ENCODE results near the gene TIPARP.

TIPARP gene

GRCh38 chr3:156674046-156674910 is at the start of gene TIPARP:
TSS of gene TIPARP (plus strand) at chr3:156674590. CDS start at chr3:156677698, 3,108 bp downstream.
- DNase-seq (ENCODE audit: low read depth in 2 of 3, low spot score in 1 of 3): peak; percentile 94 to 98 (median 95)

GRCh38 chr3:156626104-156626503 is 48.3 kb upstream of the TIPARP start:
- DNase-seq (ENCODE audit: low read depth in 2 of 3, low spot score in 1 of 3): no peak

GRCh38 chr3:156627946-156628569 is 46.3 kb upstream of the TIPARP start:
- DNase-seq (ENCODE audit: low read depth in 2 of 3, low spot score in 1 of 3): no peak

GRCh38 chr3:156628836-156629618 is 45.4 kb upstream of the TIPARP start:
- DNase-seq (ENCODE audit: low read depth in 2 of 3, low spot score in 1 of 3): no peak

GRCh38 chr3:156630081-156630772 is 44.2 kb upstream of the TIPARP start:
- no peak for DNase-seq (ENCODE audit: low read depth in 2 of 3, low spot score in 1 of 3)

GRCh38 chr3:156630773-156631093 is 43.7 kb upstream of the TIPARP start:
- DNase-seq (ENCODE audit: low read depth in 2 of 3, low spot score in 1 of 3): no peak

- no peak for DNase-seq (ENCODE audit: low read depth in 2 of 3, low spot score in 1 of 3)
These were observed 43.1 kb upstream of the TIPARP start for GRCh38 chr3:156631323-156631722.

GRCh38 chr3:156632601-156633000 is 41.8 kb upstream of the TIPARP start:
- no peak for DNase-seq (ENCODE audit: low read depth in 2 of 3, low spot score in 1 of 3)

GRCh38 chr3:156633335-156633734 is 41.1 kb upstream of the TIPARP start:
- DNase-seq (ENCODE audit: low read depth in 2 of 3, low spot score in 1 of 3): no peak

- DNase-seq (ENCODE audit: low read depth in 2 of 3, low spot score in 1 of 3): no peak
These were observed 39.4 kb upstream of the TIPARP start for GRCh38 chr3:156635034-156635433.

- no peak for DNase-seq (ENCODE audit: low read depth in 2 of 3, low spot score in 1 of 3)
These were observed 38.4 kb upstream of the TIPARP start for GRCh38 chr3:156635973-156636372.

GRCh38 chr3:156637480-156638022 is 36.8 kb upstream of the TIPARP start:
- no peak for DNase-seq (ENCODE audit: low read depth in 2 of 3, low spot score in 1 of 3)

- no peak for DNase-seq (ENCODE audit: low read depth in 2 of 3, low spot score in 1 of 3)
These were observed 36.1 kb upstream of the TIPARP start for GRCh38 chr3:156638271-156638670.

- DNase-seq (ENCODE audit: low read depth in 2 of 3, low spot score in 1 of 3): no peak
These were observed 34.9 kb upstream of the TIPARP start for GRCh38 chr3:156639414-156640023.

- DNase-seq (ENCODE audit: low read depth in 2 of 3, low spot score in 1 of 3): no peak
These were observed 32.8 kb upstream of the TIPARP start for GRCh38 chr3:156641618-156641975.

GRCh38 chr3:156642750-156643728 is 31.4 kb upstream of the TIPARP start:
- DNase-seq (ENCODE audit: low read depth in 2 of 3, low spot score in 1 of 3): no peak

- peak; percentile 11 to 18 (median 16) for DNase-seq (ENCODE audit: low read depth in 2 of 3, low spot score in 1 of 3)
These were observed 30.5 kb upstream of the TIPARP start for GRCh38 chr3:156643729-156644389.

- DNase-seq (ENCODE audit: low read depth in 2 of 3, low spot score in 1 of 3): no peak
These were observed 29.4 kb upstream of the TIPARP start for GRCh38 chr3:156644958-156645357.

GRCh38 chr3:156646958-156647357 is 27.4 kb upstream of the TIPARP start:
- DNase-seq (ENCODE audit: low read depth in 2 of 3, low spot score in 1 of 3): no peak

Measured in stimulated activated CD4-positive, alpha-beta T cell treated with anti-CD3 and anti-CD28 coated beads, Interleukin-12 subunit alpha, Interleukin-12 subunit beta, amount 100 ng/mL, for 48 hours (primary cell).